SK-N-SH (cell line): Measurements from ENCODE around the gene RUFY2. TPM values are rescaled to one million over a fixed set of nuclear protein-coding genes. Genes with fewer than 3 reads are reported as not detected.

Source experiments
- CTCF ChIA-PET: fragments of 300-600, 350-600 bp; formaldehyde crosslinking; extraction: SDS; loops from one replicate; lab custom pipeline; 2021; lab: Yijun Ruan, JAX
- POLR2A ChIA-PET: fragments of 350-600 bp; sonication (Branson Sonifier 250); formaldehyde crosslinking; extraction: SDS; loops from one replicate; lab custom pipeline; 2020; ENCODE audit warnings: antibody characterized with exemption, inconsistent platforms; lab: Yijun Ruan, JAX
- DNase-seq: peaks from one replicate; pipeline ENCODE4 v3.0.0; 2012
- H2AFZ ChIP-seq: fragments of 200-600 bp; sonication (generic); 2 replicates; pipeline ENCODE4 v1.8.1; 2016; ENCODE audit warnings: antibody characterized with exemption, mild to moderate bottlenecking, low read depth
- H3F3A ChIP-seq: fragments of 200-600 bp; sonication (generic); replicated peaks from 2 replicates; pipeline ENCODE3; 2016; ENCODE audit warnings: antibody characterized with exemption, mild to moderate bottlenecking; ENCODE audit not compliant: insufficient read depth
- H3K27ac ChIP-seq, 2 experiments: fragments of 200-500 bp in 1 of 2; fragments of 200-600 bp in 1 of 2; sonication (Bioruptor generic) in 1 of 2; sonication (generic), shearing (Covaris generic) in 1 of 2; 2 replicates each; pipeline versions ENCODE4 v1.5.1 to v1.6.1; 2014 to 2016; ENCODE audit warnings: low read depth in 2 of 2, inconsistent platforms in 1 of 2, low read length in 1 of 2, mild to moderate bottlenecking in 1 of 2, mixed read lengths in 1 of 2
- H3K27me3 ChIP-seq: fragments of 200-600 bp; sonication (generic), shearing (Covaris generic); 2 replicates; pipeline ENCODE4 v1.6.1; 2016; ENCODE audit warnings: mixed run types; ENCODE audit not compliant: insufficient read depth
- H3K36me3 ChIP-seq, 2 experiments: fragments of 200-500 bp in 1 of 2; fragments of 200-600 bp in 1 of 2; sonication (Bioruptor generic) in 1 of 2; sonication (generic) in 1 of 2; replicated peaks in 1 of 2; 2 replicates each; pipeline versions ENCODE3 to v1.5.1; 2014 to 2016; ENCODE audit warnings: low read length in 1 of 2, mild to moderate bottlenecking in 1 of 2; ENCODE audit not compliant: insufficient read depth in 2 of 2, control insufficient read depth in 1 of 2
- H3K4me1 ChIP-seq, 2 experiments: fragments of 200-500 bp in 1 of 2; fragments of 200-600 bp in 1 of 2; sonication (Bioruptor generic) in 1 of 2; sonication (generic), shearing (Covaris generic) in 1 of 2; 2 replicates each; pipeline versions ENCODE4 v1.5.1 to v1.6.1; 2014 to 2016; ENCODE audit warnings: low read depth in 1 of 2, low read length in 1 of 2, mixed run types in 1 of 2; ENCODE audit not compliant: insufficient read depth in 2 of 2, control insufficient read depth in 1 of 2
- H3K4me2 ChIP-seq: fragments of 200-600 bp; sonication (generic), shearing (Covaris generic); 2 replicates; pipeline ENCODE4 v1.6.1; 2017; ENCODE audit warnings: mixed run types
- H3K4me3 ChIP-seq, 2 experiments: fragments of 200-500 bp in 1 of 2; fragments of 200-600 bp in 1 of 2; sonication (Bioruptor generic) in 1 of 2; sonication (generic), shearing (Covaris generic) in 1 of 2; 2 replicates each; pipeline versions ENCODE4 v1.5.1 to v1.8.1; 2014 to 2016; ENCODE audit warnings: low read depth in 2 of 2, inconsistent platforms in 1 of 2, low read length in 1 of 2, mild to moderate bottlenecking in 1 of 2, mixed read lengths in 1 of 2, moderate library complexity in 1 of 2
- H3K79me2 ChIP-seq: fragments of 200-600 bp; sonication (generic); 2 replicates; pipeline ENCODE4 v1.8.1; 2017; ENCODE audit warnings: mild to moderate bottlenecking; ENCODE audit not compliant: insufficient read depth
- H3K9ac ChIP-seq: fragments of 200-600 bp; sonication (generic); 2 replicates; pipeline ENCODE4 v1.6.1; 2017; ENCODE audit warnings: mixed run types
- H3K9me2 ChIP-seq: fragments of 200-600 bp; sonication (generic); 2 replicates; pipeline ENCODE4 v1.6.1; 2017; ENCODE audit warnings: mixed run types
- H3K9me3 ChIP-seq: fragments of 200-600 bp; sonication (generic); 2 replicates; pipeline ENCODE4 v1.6.1; 2017; ENCODE audit warnings: mixed run types, mild to moderate bottlenecking, moderate library complexity
- H4K20me1 ChIP-seq: fragments of 200-600 bp; sonication (generic); 2 replicates; pipeline ENCODE4 v1.6.1; 2017; ENCODE audit warnings: mild to moderate bottlenecking, mixed run types; ENCODE audit not compliant: insufficient read depth
- CHD2 ChIP-seq: fragments of 150-350 bp; IDR thresholded peaks from 2 replicates; pipeline ENCODE4 v1.6.1; 2018; ENCODE audit warnings: low read length; ENCODE audit not compliant: partially characterized antibody
- CTCF ChIP-seq: fragments of 200-600 bp; sonication (generic); IDR thresholded peaks from 2 replicates; pipeline ENCODE4 v1.6.1; 2017; ENCODE audit warnings: antibody characterized with exemption, mild to moderate bottlenecking, moderate library complexity
- EZH2phosphoT487 ChIP-seq: fragments of 200-600 bp; sonication (generic); IDR thresholded peaks from 2 replicates; pipeline ENCODE4 v1.6.1; 2017; ENCODE audit warnings: low read depth, mixed run types, mild to moderate bottlenecking, antibody characterized with exemption, moderate library complexity, borderline replicate concordance
- FOSL2 ChIP-seq: IDR thresholded peaks from 2 replicates; pipeline ENCODE4 v1.4.0; 2012; ENCODE audit warnings: low read depth, mild to moderate bottlenecking, moderate library complexity, borderline replicate concordance
- FOXJ3 ChIP-seq: sonication (generic); formaldehyde crosslinking; IDR thresholded peaks from 2 replicates; pipeline ENCODE4 v1.5.1; 2020; ENCODE audit warnings: mild to moderate bottlenecking, missing genetic modification reagents
- GATA2 ChIP-seq: sonication (generic); formaldehyde crosslinking; IDR thresholded peaks from 2 replicates; pipeline ENCODE4 v1.5.0; 2020; ENCODE audit warnings: mild to moderate bottlenecking, missing genetic modification reagents
- JUND ChIP-seq: IDR thresholded peaks from 2 replicates; pipeline ENCODE4 v1.4.0; 2012
- MAX ChIP-seq: IDR thresholded peaks from 2 replicates; pipeline ENCODE4 v1.4.0; 2012; ENCODE audit warnings: low read depth
- MEF2A ChIP-seq: IDR thresholded peaks from 2 replicates; pipeline ENCODE4 v1.4.0; 2012; ENCODE audit warnings: low read depth, borderline replicate concordance
- NFIC ChIP-seq: IDR thresholded peaks from 2 replicates; pipeline ENCODE4 v1.4.0; 2012; ENCODE audit warnings: borderline replicate concordance
- NRF1 ChIP-seq: IDR thresholded peaks from 2 replicates; pipeline ENCODE4 v1.6.1; 2012; ENCODE audit warnings: low read depth, mild to moderate bottlenecking, low read length
- PBX3 ChIP-seq: IDR thresholded peaks from 2 replicates; pipeline ENCODE4; 2012
- POLR2AphosphoS5 ChIP-seq: IDR thresholded peaks from 2 replicates; pipeline ENCODE4 v1.6.1; 2012; ENCODE audit warnings: low read depth, low read length
- RAD21 ChIP-seq: IDR thresholded peaks from 2 replicates; pipeline ENCODE4 v1.6.1; 2012; ENCODE audit warnings: mild to moderate bottlenecking, low read length
- RCOR1 ChIP-seq: fragments of 150-350 bp; IDR thresholded peaks from 2 replicates; pipeline ENCODE4 v1.6.1; 2017; ENCODE audit warnings: antibody characterized with exemption, low read length
- REST ChIP-seq: IDR thresholded peaks from 2 replicates; pipeline ENCODE4 v1.6.1; 2012; ENCODE audit warnings: mild to moderate bottlenecking, low read depth, low read length, moderate library complexity
- SIN3A ChIP-seq: IDR thresholded peaks from 2 replicates; pipeline ENCODE4 v1.6.1; 2012; ENCODE audit warnings: low read depth, mild to moderate bottlenecking, low read length, moderate library complexity, borderline replicate concordance
- SMC3 ChIP-seq: IDR thresholded peaks from 2 replicates; pipeline ENCODE4 v1.6.1; 2012; ENCODE audit warnings: low read depth, low read length, improper control_type of control experiment
- TAF1 ChIP-seq: IDR thresholded peaks from 2 replicates; pipeline ENCODE4 v1.6.1; 2012; ENCODE audit warnings: low read depth, mild to moderate bottlenecking, low read length, moderate library complexity, borderline replicate concordance
- TCF12 ChIP-seq: IDR thresholded peaks from 2 replicates; pipeline ENCODE4 v1.4.0; 2012
- TEAD4 ChIP-seq: IDR thresholded peaks from 2 replicates; pipeline ENCODE4 v1.4.0; 2012; ENCODE audit warnings: mild to moderate bottlenecking, borderline replicate concordance; ENCODE audit not compliant: insufficient read depth
- USF1 ChIP-seq: IDR thresholded peaks from 2 replicates; pipeline ENCODE4 v1.4.0; 2012; ENCODE audit warnings: low read depth, borderline replicate concordance
- USF2 ChIP-seq: fragments of 150-350 bp; IDR thresholded peaks from 2 replicates; pipeline ENCODE4 v1.6.1; 2017; ENCODE audit warnings: antibody characterized with exemption, low read length, low read depth, borderline replicate concordance
- YY1 ChIP-seq: IDR thresholded peaks from 2 replicates; pipeline ENCODE4 v1.4.0; 2012; ENCODE audit warnings: low read depth, mild to moderate bottlenecking
- WGBS: methylation state at CpG from one replicate; pipeline ENCODE4 v1.1.6; 2017; ENCODE audit warnings: low lambda C conversion rate; 5-methylcytosine and 5-hydroxymethylcytosine counted together
- polyA plus RNA-seq, 3 experiments: library from polyadenylated mRNA; depleted of rRNA; stranded (reverse); fragments of >200 nt; gene quantifications; 2 replicates each; pipeline ENCODE4 v1.2.3, GENCODE V29; 2012

RUFY2 gene
- 6.2 and 9.0 TPM in 2 replicates for polyA plus RNA-seq (2012; rRNA removed)
- 8.0 and 9.2 TPM in 2 replicates for polyA plus RNA-seq (2012; cell fraction: cytosol; rRNA removed)
- 7.2 and 17.6 TPM in 2 replicates for polyA plus RNA-seq (2012; cell fraction: nucleus; rRNA removed)

- ChIA-PET CTCF (interaction anchor here (0.6 to 1.5 kb wide), 20 partner anchors 13 to 524 kb away, joined by 3 to 10 read pairs (median 3); no protein-coding TSS in a partner anchor), POLR2A (interaction anchor here (0.7 to 2.1 kb wide), 4 partner anchors 9 to 494 kb away, joined by 3 to 6 read pairs (median 4); partner anchors contain the start of genes HNRNPH3 and STOX1)
- H4K20me1 ChIP-seq, result peaks cover 20% of the 10 kb centered on the region
- peak within 1 kb of the TSS; percentile 79 to 94 for H3K4me3 ChIP-seq
- H3K9me3 ChIP-seq, result no peaks in the 10 kb centered on the region
- peaks cover 0 to 8% of the 10 kb centered on the region in 2 experiments for H3K36me3 ChIP-seq
- peak; percentile 96 for DNase-seq
- H3K9ac ChIP-seq, result peak within 1 kb of the TSS; percentile 98
- H3K4me2 ChIP-seq, result peak within 1 kb of the TSS; percentile 73
- peaks cover 0 to 5% of the 10 kb centered on the region in 2 experiments; a peak in 2 of 4 replicates for H3K4me1 ChIP-seq
- H3K27me3 ChIP-seq, result no peaks in the 10 kb centered on the region
- H3K79me2 ChIP-seq, result peaks cover 50% of the 10 kb centered on the region
- H3K27ac ChIP-seq, result peak within 1 kb of the TSS; percentile 88 to 89
- H3K9me2 ChIP-seq, result no peaks in the 10 kb centered on the region
- 0% methylated on average over 10 of the region's 79 CpGs for WGBS
- H2AFZ ChIP-seq, result peak within 1 kb of the TSS; percentile 98
- peaks cover 6% of the 10 kb centered on the region for H3F3A ChIP-seq
- no peak for TF ChIP-seq PBX3
- no peak for TF ChIP-seq GATA2
- TF ChIP-seq YY1, result peak; percentile 31; the same call in 1 of the 2 replicates
- peak; percentile 33; the same call in 1 of the 2 replicates for TF ChIP-seq CTCF
- 0 out of 2 replicates have a peak, but pooled peaks have one; percentile 36 for TF ChIP-seq MAX
- TF ChIP-seq USF2, result no peak
- TF ChIP-seq SMC3, result no peak
- no peak; the same call in 1 of the 2 replicates for TF ChIP-seq SIN3A
- TF ChIP-seq NRF1, result no peak
- TF ChIP-seq RCOR1, result no peak
- TF ChIP-seq RAD21, result no peak
- no peak for TF ChIP-seq TEAD4
- no peak; the same call in 1 of the 2 replicates for TF ChIP-seq TAF1
- no peak for TF ChIP-seq FOSL2
- TF ChIP-seq MEF2A, result no peak
- TF ChIP-seq POLR2AphosphoS5, result peak; percentile 78; the same call in 1 of the 2 replicates
- TF ChIP-seq TCF12, result no peak
- no peak for TF ChIP-seq JUND
- TF ChIP-seq EZH2phosphoT487, result no peak
- TF ChIP-seq FOXJ3, result no peak
- TF ChIP-seq NFIC, result no peak
- no peak for TF ChIP-seq CHD2
- TF ChIP-seq USF1, result no peak
- TF ChIP-seq REST, result no peak; the same call in 1 of the 2 replicates
These were observed at the start of gene RUFY2 for GRCh38 chr10:68406815-68407548. TSS of gene RUFY2 (minus strand) at chr10:68407277. CDS start at chr10:68407189, 88 bp downstream.
